H1 (cell line): ENCODE results near the gene SPRR1A. TPM values are rescaled to one million over a fixed set of nuclear protein-coding genes. Genes with fewer than 3 reads are reported as not detected.

Source experiments
- HDAC6 ChIP-seq: IDR thresholded peaks from one replicate; pipeline ENCODE4 v1.7.1; 2012; ENCODE audit warnings: low read depth, mild to moderate bottlenecking, inconsistent platforms, low read length, moderate library complexity
- KDM4A ChIP-seq: IDR thresholded peaks from one replicate; pipeline ENCODE4 v1.7.1; 2012; ENCODE audit warnings: low read depth, mild to moderate bottlenecking, moderate library complexity, low read length, inconsistent platforms; ENCODE audit not compliant: severe bottlenecking
- SIRT6 ChIP-seq: IDR thresholded peaks from one replicate; pipeline ENCODE4 v1.7.1; 2012; ENCODE audit warnings: low read length, inconsistent platforms
- ZNF274 ChIP-seq: IDR thresholded peaks from 2 replicates; pipeline ENCODE4 v1.7.0; 2012; ENCODE audit warnings: low read length, borderline replicate concordance; ENCODE audit errors: extremely low read depth
- polyA plus RNA-seq, 7 experiments: library from polyadenylated mRNA; depleted of rRNA in 3 of 7; stranded (reverse) in 5 of 7; unstranded in 2 of 7; fragments of >200 nt in 5 of 7; fragments of 200-250 nt in 2 of 7; gene quantifications; 1 replicate in 5 of 7; 2 replicates in 1 of 7; 4 replicates in 1 of 7; pipeline versions ENCODE4 v1.2.1 to v1.2.3, GENCODE V29; 2011 to 2013; ENCODE audit warnings: missing spikeins in 2 of 7, mixed read lengths in 2 of 7
- total RNA-seq: library from RNA; stranded (reverse); fragmentation: NEBNext Ultra II Directional; extraction: Animal tissue kit (Norgen Biotek cat#: 25700); gene quantifications from 2 replicates; pipeline ENCODE4 v1.2.1, GENCODE V29; 2021

The SPRR1A gene
- total and polyA plus RNA-seq, 2 of the 8 experiments (the other 6 are each of a cell fraction or from before 2014, with no cell fraction given): not detected

DNA sequence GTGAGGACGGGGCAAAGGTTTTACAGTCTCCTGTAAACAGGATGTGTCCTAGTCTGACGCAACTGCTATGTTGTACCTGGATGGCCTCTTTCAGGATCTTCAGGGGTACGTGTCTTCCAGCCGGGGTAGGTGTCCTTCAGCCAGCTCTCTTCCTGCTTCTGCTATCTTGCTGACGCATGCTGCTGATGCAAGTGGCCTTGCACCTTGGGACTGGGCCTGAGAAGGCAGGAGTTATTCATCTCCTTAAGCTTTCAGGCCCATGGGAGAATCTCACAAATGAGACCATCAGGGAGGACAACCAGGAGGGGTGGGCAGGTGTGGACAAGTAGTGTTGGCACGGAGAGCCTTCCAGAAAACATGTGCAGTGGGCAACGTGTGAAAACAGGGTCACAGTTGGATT, 39.2 kb downstream of the SPRR1A start (continued):
- TF ChIP-seq KDM4A: no peak
- no peak for TF ChIP-seq HDAC6
- TF ChIP-seq SIRT6: no peak
- no peak for TF ChIP-seq ZNF274
